A549 (cell line): Measurements from ENCODE around the gene HOMER2. TPM values are rescaled to one million over a fixed set of nuclear protein-coding genes. Genes with fewer than 3 reads are reported as not detected.
"Not testable (repeated sequence)": the region's sequence is repeated elsewhere in the genome, so short reads cannot be mapped to it uniquely, and the experiment has no call there.

Experiments
- ATAC-seq, 2 experiments: fragments of 200-7000 bp in 1 of 2; fragments of >200 bp in 1 of 2; cut with Nextera tagmentation in 1 of 2; cut with Tn5 transposase in 1 of 2; 3 replicates each; pipeline versions ENCODE4 v1.8.0 to v1.9.1; 2018 to 2020; ENCODE audit warnings: mild to moderate bottlenecking in 1 of 2, moderate library complexity in 1 of 2
- CTCF ChIA-PET: fragments of 300-600 bp; sonication (Branson Sonifier 250); formaldehyde crosslinking; extraction: SDS; loops from one replicate; lab custom pipeline; 2021; ENCODE audit warnings: antibody characterized with exemption, inconsistent platforms; lab: Yijun Ruan, JAX
- POLR2A ChIA-PET: fragments of 350-600 bp; formaldehyde crosslinking; extraction: SDS; loops from one replicate; lab custom pipeline; 2021; ENCODE audit warnings: antibody characterized with exemption, inconsistent platforms; lab: Yijun Ruan, JAX
- DNase-seq, 2 experiments: peaks; one replicate each; pipeline versions ENCODE4 v3.0.0 to v3.0.0-alpha.2; 2011 to 2016; ENCODE audit warnings: low read depth in 1 of 2, low spot score in 1 of 2
- FAIRE-seq: peaks from 2 replicates; lab custom pipeline; 2011; peaks lifted over from hg19 to GRCh38; lab: Jason Lieb, UNC
- H3K27ac ChIP-seq, 2 experiments: fragments of >200 bp; sonication (Bioruptor Twin); formaldehyde crosslinking; 3 replicates each; pipeline ENCODE4 v1.5.1; 2016 to 2017
- H3K4me1 ChIP-seq: fragments of >200 bp; sonication (Bioruptor Twin); formaldehyde crosslinking; 3 replicates; pipeline ENCODE4 v1.6.1; 2016
- H3K4me2 ChIP-seq: fragments of >200 bp; sonication (Bioruptor Twin); formaldehyde crosslinking; 3 replicates; pipeline ENCODE4 v1.6.1; 2016
- H3K4me3 ChIP-seq: fragments of >200 bp; sonication (Bioruptor Twin); formaldehyde crosslinking; 3 replicates; pipeline ENCODE4 v1.5.1; 2016
- H3K9me3 ChIP-seq: fragments of >200 bp; sonication (Bioruptor Twin); formaldehyde crosslinking; 3 replicates; pipeline ENCODE4 v1.6.1; 2016
- BHLHE40 ChIP-seq: IDR thresholded peaks from 2 replicates; pipeline ENCODE4 v1.6.1; 2012; ENCODE audit warnings: low read depth, low read length, inconsistent platforms
- CBX2 ChIP-seq: fragments of 200-600 bp; sonication (generic); IDR thresholded peaks from 2 replicates; pipeline ENCODE4 v1.6.1; 2016; ENCODE audit warnings: low read depth, mild to moderate bottlenecking, borderline replicate concordance
- CBX8 ChIP-seq: fragments of 200-600 bp; sonication (generic); IDR thresholded peaks from 2 replicates; pipeline ENCODE4 v1.6.1; 2016
- CEBPB ChIP-seq, 2 experiments: fragments of >200 bp in 1 of 2; sonication (Bioruptor Twin) in 1 of 2; formaldehyde crosslinking in 1 of 2; IDR thresholded peaks; 2 replicates each; pipeline ENCODE4 v1.6.1; 2012 to 2016
- EHF ChIP-seq: fragments of 250-450 bp; sonication (Bioruptor Pico); IDR thresholded peaks from 2 replicates; pipeline ENCODE4 v1.5.0; 2020; ENCODE audit warnings: mild to moderate bottlenecking
- EP300 ChIP-seq, 2 experiments: fragments of >200 bp; sonication (Bioruptor Twin); formaldehyde crosslinking; IDR thresholded peaks; 2 replicates in 1 of 2; 3 replicates in 1 of 2; pipeline ENCODE4 v1.6.1; 2016 to 2017
- ESRRA ChIP-seq: fragments of 150-350 bp; IDR thresholded peaks from 2 replicates; pipeline ENCODE4 v1.6.1; 2014; ENCODE audit warnings: mild to moderate bottlenecking, low read length, borderline replicate concordance
- FOSL2 ChIP-seq, 2 experiments: fragments of 450-650 bp in 1 of 2; fragments of >200 bp in 1 of 2; sonication (Bioruptor Twin) in 1 of 2; formaldehyde crosslinking; IDR thresholded peaks; 2 replicates each; pipeline versions ENCODE4 v1.5.0 to v1.6.1; 2016 to 2020; ENCODE audit warnings: mild to moderate bottlenecking in 1 of 2, moderate library complexity in 1 of 2
- FOXS1 ChIP-seq: fragments of 250-450 bp; sonication (Bioruptor Pico); IDR thresholded peaks from 2 replicates; pipeline ENCODE4 v1.5.0; 2020; ENCODE audit warnings: mild to moderate bottlenecking, moderate library complexity
- HOXA7 ChIP-seq: fragments of 250-450 bp; sonication (Bioruptor Pico); IDR thresholded peaks from 2 replicates; pipeline ENCODE4 v1.5.0; 2020; ENCODE audit warnings: mild to moderate bottlenecking, moderate library complexity
- KDM1A ChIP-seq: fragments of 200-600 bp; sonication (generic); IDR thresholded peaks from 2 replicates; pipeline ENCODE4 v1.6.1; 2016; ENCODE audit warnings: low read depth, mild to moderate bottlenecking
- MAZ ChIP-seq: fragments of 150-350 bp; IDR thresholded peaks from 2 replicates; pipeline ENCODE4 v1.6.1; 2014; ENCODE audit warnings: antibody characterized with exemption, low read depth, low read length, borderline replicate concordance
- NR3C1 ChIP-seq: fragments of >200 bp; sonication (Bioruptor Twin); formaldehyde crosslinking; IDR thresholded peaks from 3 replicates; pipeline ENCODE4 v1.6.1; 2017
- RAD21 ChIP-seq, 2 experiments: fragments of >200 bp in 1 of 2; sonication (Bioruptor Twin) in 1 of 2; formaldehyde crosslinking in 1 of 2; IDR thresholded peaks in 1 of 2; conservative IDR thresholded peaks in 1 of 2; 2 replicates in 1 of 2; 3 replicates in 1 of 2; pipeline ENCODE4 v1.6.1; 2012 to 2018; ENCODE audit warnings: inconsistent platforms in 1 of 2
- RCOR1 ChIP-seq: fragments of 150-350 bp; IDR thresholded peaks from 2 replicates; pipeline ENCODE4 v1.6.1; 2014; ENCODE audit warnings: antibody characterized with exemption, low read length, low read depth
- SMC3 ChIP-seq: fragments of >200 bp; sonication (Bioruptor Twin); formaldehyde crosslinking; IDR thresholded peaks from 3 replicates; pipeline ENCODE4 v1.6.1; 2018; ENCODE audit warnings: inconsistent platforms
- SREBF2 ChIP-seq: fragments of 450-650 bp; IDR thresholded peaks from 2 replicates; pipeline ENCODE4 v1.6.1; 2014; ENCODE audit warnings: mild to moderate bottlenecking, moderate library complexity
- TFCP2L1 ChIP-seq: fragments of 250-450 bp; sonication (Bioruptor Pico); IDR thresholded peaks from 2 replicates; pipeline ENCODE4 v1.5.0; 2021; ENCODE audit warnings: mild to moderate bottlenecking
- TP53 ChIP-seq: fragments of 250-450 bp; sonication (Bioruptor Pico); IDR thresholded peaks from 2 replicates; pipeline ENCODE4 v1.5.0; 2021; ENCODE audit warnings: mild to moderate bottlenecking, moderate library complexity
- ZC3H11A ChIP-seq: fragments of 450-650 bp; IDR thresholded peaks from 2 replicates; pipeline ENCODE4 v1.6.1; 2014; ENCODE audit warnings: antibody characterized with exemption, mild to moderate bottlenecking
- WGBS: methylation state at CpG from one replicate; pipeline ENCODE4 v1.1.6; 2017; ENCODE audit errors: missing lambda C conversion rate; 5-methylcytosine and 5-hydroxymethylcytosine counted together
- polyA plus RNA-seq, 4 experiments: library from polyadenylated mRNA; depleted of rRNA in 3 of 4; stranded (reverse); fragments of >200 nt; fragmentation: RNase III in 1 of 4; extraction: RNeasy Plus Mini Kit Qiagen cat#74134 plus additional on column Dnase treatment in 1 of 4; gene quantifications; 2 replicates in 3 of 4; 3 replicates in 1 of 4; pipeline ENCODE4 v1.2.3, GENCODE V29; 2011 to 2017
- TF ChIP-seq, protein P1 (sequence below): fragments of 250-450 bp; sonication (Bioruptor Pico); IDR thresholded peaks from 2 replicates; pipeline ENCODE4 v1.5.0; 2020; ENCODE audit warnings: low read depth, mild to moderate bottlenecking, moderate library complexity
- TF ChIP-seq, protein P2 (sequence below): fragments of >200 bp; sonication (Bioruptor Twin); formaldehyde crosslinking; IDR thresholded peaks from 3 replicates; pipeline ENCODE4 v1.6.1; 2016
- TF ChIP-seq, protein P3 (sequence below): fragments of >200 bp; sonication (Bioruptor Twin); formaldehyde crosslinking; IDR thresholded peaks from 3 replicates; pipeline ENCODE4 v1.5.1; 2016
- TF ChIP-seq, protein P4 (sequence below): IDR thresholded peaks from 2 replicates; pipeline ENCODE4 v1.6.1; 2012; ENCODE audit warnings: low read depth, borderline replicate concordance
- TF ChIP-seq, protein P5 (sequence below): fragments of 450-650 bp; IDR thresholded peaks from 2 replicates; pipeline ENCODE4 v1.6.1; 2014; ENCODE audit warnings: antibody characterized with exemption

Gene HOMER2
- polyA plus RNA-seq, 2 of the 4 experiments (the other 2 are of a cell fraction) = 9.4 to 15.4 TPM

DNA sequence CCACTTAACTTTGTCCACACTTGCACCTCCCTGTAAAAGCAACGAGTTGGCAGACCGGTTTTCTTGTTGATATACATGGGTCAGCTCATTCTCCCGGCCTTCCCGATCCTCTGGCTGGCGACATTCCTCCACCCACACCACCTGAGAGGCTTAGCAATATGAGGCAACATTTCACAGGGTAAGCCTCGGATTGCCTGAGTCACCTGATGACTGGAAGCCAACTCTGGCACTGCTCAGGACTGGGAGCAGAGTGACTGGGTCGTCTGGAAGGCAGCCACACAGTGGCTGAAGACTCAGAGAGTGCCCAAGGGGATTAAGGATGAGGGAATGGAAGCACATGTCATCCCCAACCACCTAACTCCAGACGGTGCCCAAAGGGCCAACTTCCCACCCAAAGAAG lies 9.8 kb downstream of the HOMER2 start:
- Histone ChIP-seq H3K9me3 (no peaks in the 10 kb centered on the region), H3K4me2 (peak overlapping the region; percentile 22; the same call in 1 of the 3 replicates), H3K27ac (no peak overlapping the region), H3K4me3 (no peak overlapping the region), H3K4me1 (peaks cover 10% of the 10 kb centered on the region; the same call in 2 of the 3 replicates)
- ATAC-seq (peak; percentile 64 to 84), DNase-seq (peak; percentile 33 to 43), FAIRE-seq (no peak)
- TF ChIP-seq ZC3H11A (no peak), RCOR1 (no peak), SREBF2 (no peak), MAZ (no peak), CBX8 (no peak), HOXA7 (CRISPR knock-in tag) (no peak), EP300 (IDR thresholded peaks at IDR 0.05) (no peak), SMC3 (no peak), CEBPB (IDR thresholded peaks at IDR 0.05) (no peak), FOSL2 (IDR thresholded peaks at IDR 0.05) (no peak), FOSL2 (CRISPR knock-in tag; IDR thresholded peaks at IDR 0.05) (no peak), ESRRA (no peak), TP53 (no peak), EHF (CRISPR knock-in tag) (no peak)
- TF ChIP-seq, protein P1, sequence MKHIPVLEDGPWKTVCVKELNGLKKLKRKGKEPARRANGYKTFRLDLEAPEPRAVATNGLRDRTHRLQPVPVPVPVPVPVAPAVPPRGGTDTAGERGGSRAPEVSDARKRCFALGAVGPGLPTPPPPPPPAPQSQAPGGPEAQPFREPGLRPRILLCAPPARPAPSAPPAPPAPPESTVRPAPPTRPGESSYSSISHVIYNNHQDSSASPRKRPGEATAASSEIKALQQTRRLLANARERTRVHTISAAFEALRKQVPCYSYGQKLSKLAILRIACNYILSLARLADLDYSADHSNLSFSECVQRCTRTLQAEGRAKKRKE (CRISPR knock-in tag) = no peak
- TF ChIP-seq, protein P2, sequence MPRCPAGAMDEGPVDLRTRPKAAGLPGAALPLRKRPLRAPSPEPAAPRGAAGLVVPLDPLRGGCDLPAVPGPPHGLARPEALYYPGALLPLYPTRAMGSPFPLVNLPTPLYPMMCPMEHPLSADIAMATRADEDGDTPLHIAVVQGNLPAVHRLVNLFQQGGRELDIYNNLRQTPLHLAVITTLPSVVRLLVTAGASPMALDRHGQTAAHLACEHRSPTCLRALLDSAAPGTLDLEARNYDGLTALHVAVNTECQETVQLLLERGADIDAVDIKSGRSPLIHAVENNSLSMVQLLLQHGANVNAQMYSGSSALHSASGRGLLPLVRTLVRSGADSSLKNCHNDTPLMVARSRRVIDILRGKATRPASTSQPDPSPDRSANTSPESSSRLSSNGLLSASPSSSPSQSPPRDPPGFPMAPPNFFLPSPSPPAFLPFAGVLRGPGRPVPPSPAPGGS = no peak
- POLR2A ChIA-PET = interaction anchor here (0.6 to 0.8 kb wide), 2 partner anchors 12 to 43 kb away, joined by 3 to 4 read pairs; partner anchors contain the start of gene RAMAC
- CTCF ChIA-PET = interaction anchor here (1.6 to 2.0 kb wide), 3 partner anchors 16 to 72 kb away, joined by 3 to 12 read pairs (median 3); no protein-coding TSS in a partner anchor
- WGBS = 24% methylated on average over 8 of the region's 8 CpGs

DNA sequence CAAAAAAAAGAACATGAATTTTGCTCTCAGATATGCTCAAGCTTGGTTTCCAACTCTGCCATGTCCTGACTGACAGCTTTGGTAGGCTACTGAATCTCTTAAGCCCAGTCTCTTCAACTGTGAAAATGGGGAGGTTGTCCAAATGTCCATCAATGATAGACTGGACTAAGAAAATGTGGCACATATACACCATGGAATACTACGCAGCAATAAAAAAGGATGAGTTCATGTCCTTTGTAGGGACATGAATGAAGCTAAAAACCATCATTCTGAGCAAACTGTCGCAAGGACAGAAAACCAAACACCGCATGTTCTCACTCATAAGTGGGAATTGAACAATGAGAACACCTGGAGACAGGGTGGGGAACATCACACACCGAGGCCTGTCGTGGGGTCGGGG lies 12.8 kb downstream of the HOMER2 start:
- H3K4me3 ChIP-seq, POLR2A ChIA-PET, ATAC-seq, FAIRE-seq, H3K4me2 ChIP-seq, H3K9me3 ChIP-seq, DNase-seq, H3K27ac ChIP-seq: not testable (repeated sequence)
- WGBS = 49% methylated on average over 6 of the region's 6 CpGs
- H3K4me1 ChIP-seq = peaks cover 18% of the 10 kb centered on the region
- CTCF ChIA-PET = interaction anchor here (1.1 to 1.3 kb wide), 3 partner anchors 10 to 60 kb away, joined by 3 to 5 read pairs (median 3); no protein-coding TSS in a partner anchor

DNA sequence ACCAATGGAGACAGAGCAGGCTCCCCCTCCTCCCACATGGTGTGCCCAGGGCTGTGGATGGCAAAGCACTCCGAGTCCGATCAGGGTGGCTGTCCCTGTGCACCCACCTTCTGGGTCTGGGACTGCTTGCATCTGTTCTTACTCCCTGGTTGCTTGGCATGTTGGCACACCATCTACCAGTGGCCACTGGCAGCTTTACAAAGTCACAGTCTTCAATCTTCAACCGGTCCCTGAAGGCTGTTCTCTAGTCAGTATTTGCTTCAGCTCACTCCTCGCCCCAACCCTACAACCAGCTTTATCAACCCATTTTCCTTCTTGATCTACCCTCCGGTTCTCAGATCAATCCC lies 14.8 kb downstream of the HOMER2 start:
- H3K4me1 ChIP-seq = peaks cover 12% of the 10 kb centered on the region
- POLR2A ChIA-PET = interaction anchor here (1.2 kb wide), 1 partner anchor 187 kb away, joined by 5 read pairs; no protein-coding TSS in a partner anchor
- ATAC-seq (no peak; a peak in 1 of 6 replicates), FAIRE-seq (no peak), DNase-seq (no peak)
- H3K4me3 ChIP-seq = no peak overlapping the region
- no peak overlapping the region for H3K4me2 ChIP-seq
- TF ChIP-seq, protein P3, sequence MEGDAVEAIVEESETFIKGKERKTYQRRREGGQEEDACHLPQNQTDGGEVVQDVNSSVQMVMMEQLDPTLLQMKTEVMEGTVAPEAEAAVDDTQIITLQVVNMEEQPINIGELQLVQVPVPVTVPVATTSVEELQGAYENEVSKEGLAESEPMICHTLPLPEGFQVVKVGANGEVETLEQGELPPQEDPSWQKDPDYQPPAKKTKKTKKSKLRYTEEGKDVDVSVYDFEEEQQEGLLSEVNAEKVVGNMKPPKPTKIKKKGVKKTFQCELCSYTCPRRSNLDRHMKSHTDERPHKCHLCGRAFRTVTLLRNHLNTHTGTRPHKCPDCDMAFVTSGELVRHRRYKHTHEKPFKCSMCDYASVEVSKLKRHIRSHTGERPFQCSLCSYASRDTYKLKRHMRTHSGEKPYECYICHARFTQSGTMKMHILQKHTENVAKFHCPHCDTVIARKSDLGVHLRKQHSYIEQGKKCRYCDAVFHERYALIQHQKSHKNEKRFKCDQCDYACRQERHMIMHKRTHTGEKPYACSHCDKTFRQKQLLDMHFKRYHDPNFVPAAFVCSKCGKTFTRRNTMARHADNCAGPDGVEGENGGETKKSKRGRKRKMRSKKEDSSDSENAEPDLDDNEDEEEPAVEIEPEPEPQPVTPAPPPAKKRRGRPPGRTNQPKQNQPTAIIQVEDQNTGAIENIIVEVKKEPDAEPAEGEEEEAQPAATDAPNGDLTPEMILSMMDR = no peak
- TF ChIP-seq RAD21 (conservative IDR thresholded peaks at IDR 0.05 in 1 of 2, IDR thresholded peaks at IDR 0.05 in 1 of 2) (no peak), CBX2 (no peak), KDM1A (no peak), CBX8 (no peak), BHLHE40 (no peak), TFCP2L1 (no peak), SREBF2 (no peak), FOXS1 (CRISPR knock-in tag) (no peak), NR3C1 (no peak), HOXA7 (CRISPR knock-in tag) (no peak)
- TF ChIP-seq, protein P2 = no peak
- TF ChIP-seq, protein P4, sequence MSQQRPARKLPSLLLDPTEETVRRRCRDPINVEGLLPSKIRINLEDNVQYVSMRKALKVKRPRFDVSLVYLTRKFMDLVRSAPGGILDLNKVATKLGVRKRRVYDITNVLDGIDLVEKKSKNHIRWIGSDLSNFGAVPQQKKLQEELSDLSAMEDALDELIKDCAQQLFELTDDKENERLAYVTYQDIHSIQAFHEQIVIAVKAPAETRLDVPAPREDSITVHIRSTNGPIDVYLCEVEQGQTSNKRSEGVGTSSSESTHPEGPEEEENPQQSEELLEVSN = no peak
- TF ChIP-seq, protein P1 (CRISPR knock-in tag) = no peak
- TF ChIP-seq, protein P5, sequence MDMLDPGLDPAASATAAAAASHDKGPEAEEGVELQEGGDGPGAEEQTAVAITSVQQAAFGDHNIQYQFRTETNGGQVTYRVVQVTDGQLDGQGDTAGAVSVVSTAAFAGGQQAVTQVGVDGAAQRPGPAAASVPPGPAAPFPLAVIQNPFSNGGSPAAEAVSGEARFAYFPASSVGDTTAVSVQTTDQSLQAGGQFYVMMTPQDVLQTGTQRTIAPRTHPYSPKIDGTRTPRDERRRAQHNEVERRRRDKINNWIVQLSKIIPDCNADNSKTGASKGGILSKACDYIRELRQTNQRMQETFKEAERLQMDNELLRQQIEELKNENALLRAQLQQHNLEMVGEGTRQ = no peak
- 80% methylated on average over 5 of the region's 5 CpGs for WGBS
- no peak overlapping the region for H3K27ac ChIP-seq
- no peaks in the 10 kb centered on the region for H3K9me3 ChIP-seq
- CTCF ChIA-PET = interaction anchor here (0.6 to 2.1 kb wide), 5 partner anchors 8 to 88 kb away, joined by 3 to 6 read pairs (median 4); no protein-coding TSS in a partner anchor
